ENCODE results near the gene PRKCQ.

PRKCQ gene

GRCh38 chr10:6513476-6513875 lies 66.6 kb downstream of the PRKCQ start:
- H3K4me3 ChIP-seq (ENCODE audit: low read length): no peak overlapping the region
- TF ChIP-seq ZNF274 (IDR thresholded peaks at IDR 0.05; ENCODE audit: low read depth, low read length): no peak

GRCh38 chr10:6512182-6512581 lies 67.9 kb downstream of the PRKCQ start:
- H3K4me3 ChIP-seq (ENCODE audit: low read length): no peak overlapping the region
- TF ChIP-seq ZNF274 (IDR thresholded peaks at IDR 0.05; ENCODE audit: low read depth, low read length): no peak

GRCh38 chr10:6511347-6511746 lies 68.7 kb downstream of the PRKCQ start:
- no peak overlapping the region for H3K4me3 ChIP-seq (ENCODE audit: low read length)
- TF ChIP-seq ZNF274 (IDR thresholded peaks at IDR 0.05; ENCODE audit: low read depth, low read length): no peak

DNA sequence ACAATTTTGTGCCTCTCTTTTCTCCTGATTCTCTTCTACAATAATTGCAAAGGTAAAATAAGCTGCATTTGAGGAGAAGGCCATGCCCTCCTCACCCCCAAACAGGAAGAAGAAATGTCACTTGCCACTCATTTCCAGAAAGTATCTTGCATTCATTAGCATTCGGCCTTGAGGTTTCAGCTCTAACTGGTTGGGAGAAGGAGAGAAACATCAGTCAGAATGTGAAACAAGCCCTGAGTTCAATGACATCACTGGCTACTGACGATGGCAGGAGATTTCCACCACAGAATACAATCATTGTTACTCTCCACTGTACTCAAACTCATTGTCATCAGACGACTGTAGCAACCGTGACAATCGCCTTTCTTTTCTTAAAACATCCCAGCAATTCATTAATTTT lies 72.8 kb downstream of the PRKCQ start:
- no peak overlapping the region for H3K4me3 ChIP-seq (ENCODE audit: low read length)
- no peak for TF ChIP-seq ZNF274 (IDR thresholded peaks at IDR 0.05; ENCODE audit: low read depth, low read length)

GRCh38 chr10:6505300-6505699 lies 74.8 kb downstream of the PRKCQ start:
- TF ChIP-seq ZNF274 (IDR thresholded peaks at IDR 0.05; ENCODE audit: low read depth, low read length): no peak
- no peak overlapping the region for H3K4me3 ChIP-seq (ENCODE audit: low read length)

GRCh38 chr10:6504296-6504695 lies 75.8 kb downstream of the PRKCQ start:
- TF ChIP-seq ZNF274 (IDR thresholded peaks at IDR 0.05; ENCODE audit: low read depth, low read length): no peak
- no peak overlapping the region for H3K4me3 ChIP-seq (ENCODE audit: low read length)

DNA sequence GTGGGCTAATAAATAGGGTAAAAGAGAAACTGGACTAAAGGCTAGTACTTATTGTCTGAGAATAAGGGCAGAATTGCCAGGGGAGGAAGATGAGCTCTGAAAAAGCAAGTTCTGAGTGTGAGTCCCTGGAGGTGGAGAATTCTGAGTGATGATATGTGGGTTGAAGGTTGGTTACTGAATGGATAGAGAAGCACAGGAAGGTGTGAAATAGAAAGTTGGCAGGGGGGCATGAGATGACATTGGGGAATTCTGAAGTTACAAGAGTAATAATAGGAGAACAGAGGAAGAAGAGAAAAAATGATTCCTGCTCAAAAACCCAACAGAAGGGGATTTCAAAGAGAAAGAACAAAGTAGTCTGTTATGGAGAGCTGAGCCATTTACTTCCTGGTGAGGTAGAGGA lies 76.9 kb downstream of the PRKCQ start:
- no peak overlapping the region for H3K4me3 ChIP-seq (ENCODE audit: low read length)
- TF ChIP-seq ZNF274 (IDR thresholded peaks at IDR 0.05; ENCODE audit: low read depth, low read length): no peak

DNA sequence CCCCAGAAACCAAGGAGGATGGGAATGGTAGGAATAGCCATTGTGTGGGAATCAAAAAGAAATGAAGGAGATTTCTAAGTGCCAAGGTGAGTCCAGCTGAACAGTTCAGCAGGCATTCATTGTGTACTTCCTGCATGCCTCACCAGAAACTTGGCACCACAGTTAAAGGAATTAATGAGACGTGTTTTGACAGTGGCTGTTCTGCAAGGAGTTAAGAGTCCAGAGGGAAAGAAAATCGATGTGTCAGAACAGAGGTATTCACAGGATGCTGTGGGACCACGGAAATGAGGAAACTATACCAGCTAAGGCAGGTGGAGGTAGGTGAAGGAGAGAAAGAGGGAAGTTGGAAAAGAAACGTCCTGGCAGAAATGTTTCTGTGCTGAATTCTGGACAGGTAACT lies 78.1 kb downstream of the PRKCQ start:
- no peak for TF ChIP-seq ZNF274 (IDR thresholded peaks at IDR 0.05; ENCODE audit: low read depth, low read length)
- H3K4me3 ChIP-seq (ENCODE audit: low read length): no peak overlapping the region

DNA sequence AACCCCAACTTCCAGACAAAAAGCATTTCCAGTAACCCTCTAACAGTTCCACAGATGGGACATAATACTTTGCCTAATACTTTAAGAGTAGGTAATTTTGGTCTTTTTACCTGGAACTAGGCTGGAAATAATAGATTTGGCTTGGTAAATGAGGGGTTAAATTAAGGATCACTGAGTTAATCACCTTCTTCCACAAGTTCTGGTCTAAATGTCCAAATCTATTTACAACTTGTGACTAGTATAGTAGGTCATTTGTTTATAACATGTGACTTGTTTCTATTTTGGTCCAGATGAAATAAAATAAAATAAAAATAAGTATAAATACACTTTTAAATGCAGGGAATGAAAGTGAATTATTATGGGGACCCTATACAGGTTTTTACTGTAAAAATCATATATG lies 80.1 kb downstream of the PRKCQ start:
- no peak overlapping the region for H3K4me3 ChIP-seq (ENCODE audit: low read length)
- no peak for TF ChIP-seq ZNF274 (IDR thresholded peaks at IDR 0.05; ENCODE audit: low read depth, low read length)

- no peak overlapping the region for H3K4me3 ChIP-seq (ENCODE audit: low read length)
- TF ChIP-seq ZNF274 (IDR thresholded peaks at IDR 0.05; ENCODE audit: low read depth, low read length): no peak
Measured at GRCh38 chr10:6498771-6499170, 81.3 kb downstream of the PRKCQ start.

GRCh38 chr10:6497620-6498019 lies 82.5 kb downstream of the PRKCQ start:
- no peak for TF ChIP-seq ZNF274 (IDR thresholded peaks at IDR 0.05; ENCODE audit: low read depth, low read length)
- H3K4me3 ChIP-seq (ENCODE audit: low read length): no peak overlapping the region

- no peak for TF ChIP-seq ZNF274 (IDR thresholded peaks at IDR 0.05; ENCODE audit: low read depth, low read length)
- H3K4me3 ChIP-seq (ENCODE audit: low read length): no peak overlapping the region
Measured at GRCh38 chr10:6494936-6495592, 85.0 kb downstream of the PRKCQ start.

DNA sequence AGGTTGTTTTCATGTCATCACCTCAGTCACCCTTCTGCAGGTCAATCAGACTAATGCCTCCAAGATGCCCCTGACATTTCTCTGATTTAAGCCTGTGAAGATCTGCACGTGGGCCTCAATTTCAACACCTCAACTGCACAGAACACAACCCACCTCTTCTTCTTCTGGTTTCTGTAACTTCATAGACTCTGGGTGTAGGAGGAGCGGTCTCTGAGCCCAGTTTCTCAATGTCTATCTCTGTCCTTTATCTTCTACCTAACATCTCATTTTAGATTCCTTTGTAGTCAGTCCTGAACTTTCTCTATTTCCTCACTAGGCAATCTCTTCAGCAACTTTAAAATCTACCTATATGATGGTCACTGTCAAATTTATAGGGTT lies 85.6 kb downstream of the PRKCQ start:
- no peak overlapping the region for H3K4me3 ChIP-seq (ENCODE audit: low read length)
- TF ChIP-seq ZNF274 (IDR thresholded peaks at IDR 0.05; ENCODE audit: low read depth, low read length): no peak

- no peak for TF ChIP-seq ZNF274 (IDR thresholded peaks at IDR 0.05; ENCODE audit: low read depth, low read length)
- no peak overlapping the region for H3K4me3 ChIP-seq (ENCODE audit: low read length)
Measured at GRCh38 chr10:6493521-6494441, 86.3 kb downstream of the PRKCQ start.

- TF ChIP-seq ZNF274 (IDR thresholded peaks at IDR 0.05; ENCODE audit: low read depth, low read length): no peak
- no peak overlapping the region for H3K4me3 ChIP-seq (ENCODE audit: low read length)
Measured at GRCh38 chr10:6492896-6493295, 87.2 kb downstream of the PRKCQ start.

All from GM08714 (cell line).